Measurements from ENCODE around the gene APOA5. TPM values are rescaled to one million over a fixed set of nuclear protein-coding genes. Genes with fewer than 3 reads are reported as not detected.

The APOA5 gene
- total and polyA plus RNA-seq, 2 of the 13 experiments (the other 11 are each of a cell fraction or from before 2014, with no cell fraction given): 44.0 to 49.1 TPM

DNA sequence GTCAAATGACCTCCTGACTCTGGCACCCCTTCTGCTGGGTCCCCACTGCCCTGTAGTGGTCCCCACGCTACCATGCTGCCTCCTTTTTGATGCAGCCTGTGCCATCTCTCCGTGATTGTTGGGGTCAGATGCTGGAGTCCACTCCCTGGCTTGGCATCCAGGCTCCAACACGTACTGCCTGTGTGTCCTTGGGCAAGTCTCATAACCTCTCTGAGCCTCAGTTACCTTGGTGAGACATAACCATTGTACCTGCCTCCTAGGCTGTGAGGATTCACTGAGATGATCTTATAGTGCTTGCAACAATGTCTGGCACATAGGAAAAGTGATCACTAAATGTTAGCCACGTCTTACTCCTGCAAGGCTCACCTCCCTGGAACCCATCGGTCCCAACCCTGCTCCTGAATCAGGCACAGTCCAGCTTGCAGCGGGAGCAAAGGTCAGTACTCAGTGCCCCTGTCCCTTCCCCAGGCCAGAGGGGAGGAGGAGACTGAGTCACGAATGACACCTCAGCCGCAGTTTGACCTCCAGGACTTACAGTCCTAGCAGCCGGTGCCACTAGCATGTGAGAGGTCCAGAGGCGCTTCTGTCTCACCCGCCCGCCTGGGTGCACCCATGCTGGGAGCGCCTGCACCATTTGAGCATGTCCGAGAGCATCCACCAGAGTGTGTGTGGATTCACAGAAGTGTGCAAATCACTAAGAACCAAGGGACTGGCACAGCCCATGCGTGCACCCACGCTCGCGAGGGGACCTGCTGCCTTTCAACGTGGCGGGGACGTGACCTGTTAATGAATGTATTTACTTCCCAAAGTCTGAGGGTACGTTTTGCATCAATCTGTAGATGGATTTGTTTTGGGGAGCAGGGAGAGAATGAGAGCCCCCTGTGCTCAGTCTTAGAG, 34.4 kb upstream of the APOA5 start (continued):
- TF ChIP-seq ZNF687 (CRISPR knock-in tag; IDR thresholded peaks at IDR 0.05): peak; percentile 58; the same call in 1 of the 2 replicates
- no peak for TF ChIP-seq MED8 (CRISPR knock-in tag; IDR thresholded peaks at IDR 0.05; ENCODE audit: insufficient replicate concordance)
- no peak for TF ChIP-seq POLR2A (IDR thresholded peaks at IDR 0.05; ENCODE audit: insufficient read depth in 1 of 2, low read depth in 2 of 2, low read length in 2 of 2)
- no peak for TF ChIP-seq TBL1XR1 (IDR thresholded peaks at IDR 0.05; ENCODE audit: borderline replicate concordance, low read length, partially characterized antibody)
- no peak for TF ChIP-seq BCL6 (CRISPR knock-in tag; IDR thresholded peaks at IDR 0.05)
- no peak for TF ChIP-seq PCBP2 (optimal IDR thresholded peaks at IDR 0.05; ENCODE audit: low read depth, low read length, poor library complexity, severe bottlenecking)
- TF ChIP-seq ZNF792 (CRISPR knock-in tag; IDR thresholded peaks at IDR 0.05): no peak
- no peak; the same call in 1 of the 2 replicates for TF ChIP-seq ZNF280B (CRISPR knock-in tag; IDR thresholded peaks at IDR 0.05; ENCODE audit: borderline replicate concordance)
- TF ChIP-seq, protein P1, sequence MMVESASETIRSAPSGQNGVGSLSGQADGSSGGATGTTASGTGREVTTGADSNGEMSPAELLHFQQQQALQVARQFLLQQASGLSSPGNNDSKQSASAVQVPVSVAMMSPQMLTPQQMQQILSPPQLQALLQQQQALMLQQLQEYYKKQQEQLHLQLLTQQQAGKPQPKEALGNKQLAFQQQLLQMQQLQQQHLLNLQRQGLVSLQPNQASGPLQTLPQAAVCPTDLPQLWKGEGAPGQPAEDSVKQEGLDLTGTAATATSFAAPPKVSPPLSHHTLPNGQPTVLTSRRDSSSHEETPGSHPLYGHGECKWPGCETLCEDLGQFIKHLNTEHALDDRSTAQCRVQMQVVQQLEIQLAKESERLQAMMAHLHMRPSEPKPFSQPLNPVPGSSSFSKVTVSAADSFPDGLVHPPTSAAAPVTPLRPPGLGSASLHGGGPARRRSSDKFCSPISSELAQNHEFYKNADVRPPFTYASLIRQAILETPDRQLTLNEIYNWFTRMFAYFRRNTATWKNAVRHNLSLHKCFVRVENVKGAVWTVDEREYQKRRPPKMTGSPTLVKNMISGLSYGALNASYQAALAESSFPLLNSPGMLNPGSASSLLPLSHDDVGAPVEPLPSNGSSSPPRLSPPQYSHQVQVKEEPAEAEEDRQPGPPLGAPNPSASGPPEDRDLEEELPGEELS (CRISPR knock-in tag; IDR thresholded peaks at IDR 0.05): no peak
- TF ChIP-seq IRF1 (CRISPR knock-in tag; IDR thresholded peaks at IDR 0.05; ENCODE audit: low read depth): no peak
- TF ChIP-seq SNAPC4 (CRISPR knock-in tag; IDR thresholded peaks at IDR 0.05): no peak
- TF ChIP-seq MAZ (IDR thresholded peaks at IDR 0.05; ENCODE audit: borderline replicate concordance, low read depth, low read length): no peak
- no peak for TF ChIP-seq MAZ (CRISPR knock-in tag; IDR thresholded peaks at IDR 0.05; ENCODE audit: low read depth)
- TF ChIP-seq JUND (CRISPR knock-in tag; IDR thresholded peaks at IDR 0.05): no peak; the same call in 1 of the 2 replicates

Measured in HepG2 (cell line).